ENCODE data around the gene SGK1.

SGK1 gene

DNA sequence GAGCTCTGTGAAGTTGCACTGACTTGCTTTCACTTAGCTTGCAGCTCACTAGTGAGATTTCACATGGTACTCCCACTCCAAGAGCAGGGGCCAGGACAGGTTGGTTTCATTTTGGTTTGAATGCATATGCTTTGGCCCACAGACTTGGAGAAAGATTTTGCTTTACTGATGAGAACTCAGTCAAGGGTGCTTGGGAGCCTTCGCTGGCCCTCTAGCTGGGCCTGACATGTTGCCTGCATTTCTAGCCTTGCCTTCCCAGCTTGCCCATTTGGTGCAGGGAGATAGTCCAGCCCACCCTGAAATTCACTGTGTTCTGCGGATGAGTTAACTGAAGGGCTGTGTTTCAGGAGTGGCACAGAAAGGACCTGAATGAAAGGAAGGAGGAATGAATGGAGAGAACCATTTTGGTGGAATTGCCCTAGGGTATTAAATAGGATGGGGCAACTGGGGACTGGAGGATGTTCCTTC, 1.9 kb downstream of the SGK1 start:
- POLR2A ChIA-PET = no interaction called here
- DNase-seq (ENCODE audit: extremely low spot score) = no peak
- CTCF ChIA-PET = no interaction called here
- TF ChIP-seq TARDBP (IDR thresholded peaks at IDR 0.05) (no peak), HDGF (IDR thresholded peaks at IDR 0.05; ENCODE audit: borderline replicate concordance) (no peak), LEF1 (IDR thresholded peaks at IDR 0.05; ENCODE audit: borderline replicate concordance) (no peak), FOXK2 (IDR thresholded peaks at IDR 0.05) (no peak), NFRKB (IDR thresholded peaks at IDR 0.05) (no peak)

DNA sequence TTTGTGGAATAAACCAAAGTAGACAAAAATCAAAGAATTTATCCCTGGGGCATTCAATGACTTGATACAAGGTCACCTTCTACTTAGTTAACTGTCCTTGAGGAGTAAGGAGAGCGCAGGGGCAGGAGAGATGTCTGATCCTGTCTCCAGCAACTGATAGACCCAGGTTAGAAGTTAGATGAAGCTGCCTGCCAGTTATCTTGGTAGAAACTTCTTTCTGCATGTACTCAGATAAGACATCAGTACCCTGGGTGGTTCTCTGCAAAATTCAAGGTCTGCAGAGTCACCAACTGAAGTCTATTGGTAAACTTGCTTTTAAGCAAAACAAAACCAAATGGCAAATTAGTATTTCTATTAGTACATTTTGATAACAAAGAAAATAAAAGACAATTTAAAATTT, 2.7 kb downstream of the SGK1 start:
- POLR2A ChIA-PET = no interaction called here

GRCh38 chr6:134314006-134314821, 3.7 kb downstream of the SGK1 start:
- CTCF ChIA-PET = no interaction called here
- TF ChIP-seq FOXM1 (IDR thresholded peaks at IDR 0.05; ENCODE audit: borderline replicate concordance) (no peak), LEF1 (IDR thresholded peaks at IDR 0.05; ENCODE audit: borderline replicate concordance) (no peak), NFRKB (IDR thresholded peaks at IDR 0.05) (no peak), FOXK2 (IDR thresholded peaks at IDR 0.05) (no peak), HDGF (IDR thresholded peaks at IDR 0.05; ENCODE audit: borderline replicate concordance) (no peak), ZNF384 (IDR thresholded peaks at IDR 0.05) (no peak), FOXA1 (IDR thresholded peaks at IDR 0.05) (no peak)
- POLR2A ChIA-PET = no interaction called here
- DNase-seq (ENCODE audit: extremely low spot score) = no peak

More for the DNA sequence above, 2.7 kb downstream of the SGK1 start:
- TF ChIP-seq HDGF (IDR thresholded peaks at IDR 0.05; ENCODE audit: borderline replicate concordance) (no peak), SUZ12 (IDR thresholded peaks at IDR 0.05) (no peak), FOXK2 (IDR thresholded peaks at IDR 0.05) (no peak), L3MBTL2 (conservative IDR thresholded peaks at IDR 0.05) (no peak), FOXM1 (IDR thresholded peaks at IDR 0.05; ENCODE audit: borderline replicate concordance) (no peak), ARNT (IDR thresholded peaks at IDR 0.05) (no peak), NFRKB (IDR thresholded peaks at IDR 0.05) (no peak), PKNOX1 (IDR thresholded peaks at IDR 0.05) (no peak), LEF1 (IDR thresholded peaks at IDR 0.05; ENCODE audit: borderline replicate concordance) (no peak), ELF4 (IDR thresholded peaks at IDR 0.05) (no peak), FOXA1 (IDR thresholded peaks at IDR 0.05) (no peak), SP1 (IDR thresholded peaks at IDR 0.05) (no peak)
- CTCF ChIA-PET = no interaction called here
- no peak for DNase-seq (ENCODE audit: extremely low spot score)

DNA sequence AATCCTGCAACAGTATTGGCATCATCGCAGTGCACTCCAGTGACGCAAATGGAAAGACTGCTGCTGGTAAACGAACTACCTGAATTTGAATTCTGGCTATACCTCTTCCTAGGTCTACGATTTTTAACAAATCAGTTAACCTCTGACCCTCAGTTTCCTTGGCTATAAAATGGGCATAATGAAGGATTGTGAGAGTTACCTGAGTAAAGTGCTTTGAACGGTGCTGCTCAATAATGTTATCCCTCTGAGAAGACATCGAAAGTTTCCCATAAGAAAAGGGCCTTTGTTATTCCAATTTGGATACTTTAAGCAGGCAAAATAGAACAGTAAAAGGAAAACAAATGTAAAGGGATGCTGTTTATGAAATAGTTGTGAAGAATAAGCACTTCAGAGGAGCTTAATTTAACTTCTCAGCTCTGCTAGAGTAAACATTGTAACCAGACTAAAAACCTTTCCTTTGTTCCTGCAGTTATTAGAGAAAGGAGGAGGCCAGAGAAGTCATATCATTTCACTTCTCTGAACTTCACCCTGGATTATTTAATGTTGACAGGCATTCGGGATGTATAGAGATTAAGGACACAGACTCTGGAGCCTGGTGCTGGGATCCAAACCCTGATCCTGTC, 5.8 kb downstream of the SGK1 start:
- TF ChIP-seq SUZ12 (IDR thresholded peaks at IDR 0.05) = no peak
- TF ChIP-seq TARDBP (IDR thresholded peaks at IDR 0.05) = no peak
- TF ChIP-seq CTBP1 (IDR thresholded peaks at IDR 0.05; ENCODE audit: borderline replicate concordance) = no peak
- no peak for TF ChIP-seq NFRKB (IDR thresholded peaks at IDR 0.05)
- TF ChIP-seq PKNOX1 (IDR thresholded peaks at IDR 0.05) = no peak
- no peak for TF ChIP-seq FOXK2 (IDR thresholded peaks at IDR 0.05)
- no peak for TF ChIP-seq L3MBTL2 (conservative IDR thresholded peaks at IDR 0.05)
- TF ChIP-seq FOXA1 (IDR thresholded peaks at IDR 0.05) = no peak
- no peak for TF ChIP-seq FOXM1 (IDR thresholded peaks at IDR 0.05; ENCODE audit: borderline replicate concordance)
- TF ChIP-seq HDGF (IDR thresholded peaks at IDR 0.05; ENCODE audit: borderline replicate concordance) = no peak
- ChIA-PET CTCF (no interaction called here), POLR2A (no interaction called here)
- DNase-seq (ENCODE audit: extremely low spot score) = no peak

GRCh38 chr6:134310817-134311216, 7.1 kb downstream of the SGK1 start:
- no peak for DNase-seq (ENCODE audit: extremely low spot score)
- CTCF ChIA-PET = no interaction called here
- no peak for TF ChIP-seq LEF1 (IDR thresholded peaks at IDR 0.05; ENCODE audit: borderline replicate concordance)
- no peak for TF ChIP-seq CTBP1 (IDR thresholded peaks at IDR 0.05; ENCODE audit: borderline replicate concordance)
- no peak for TF ChIP-seq BHLHE40 (IDR thresholded peaks at IDR 0.05; ENCODE audit: borderline replicate concordance)
- no peak for TF ChIP-seq HDGF (IDR thresholded peaks at IDR 0.05; ENCODE audit: borderline replicate concordance)
- TF ChIP-seq SUZ12 (IDR thresholded peaks at IDR 0.05) = no peak
- no peak for TF ChIP-seq FOXM1 (IDR thresholded peaks at IDR 0.05; ENCODE audit: borderline replicate concordance)
- TF ChIP-seq FOXA1 (IDR thresholded peaks at IDR 0.05) = no peak
- TF ChIP-seq PKNOX1 (IDR thresholded peaks at IDR 0.05) = no peak
- TF ChIP-seq ELF4 (IDR thresholded peaks at IDR 0.05) = no peak
- no peak for TF ChIP-seq L3MBTL2 (conservative IDR thresholded peaks at IDR 0.05)
- TF ChIP-seq ARNT (IDR thresholded peaks at IDR 0.05) = no peak
- TF ChIP-seq NFRKB (IDR thresholded peaks at IDR 0.05) = no peak
- TF ChIP-seq FOXK2 (IDR thresholded peaks at IDR 0.05) = no peak
- POLR2A ChIA-PET = no interaction called here

GRCh38 chr6:134309983-134310605, 7.8 kb downstream of the SGK1 start:
- CTCF ChIA-PET = interaction anchor here (0.8 kb wide), 1 partner anchor 15 kb away, joined by 4 read pairs; no protein-coding TSS in a partner anchor
- POLR2A ChIA-PET = interaction anchor here (1.2 kb wide), 1 partner anchor 136 kb away, joined by 3 read pairs; no protein-coding TSS in a partner anchor
- DNase-seq (ENCODE audit: extremely low spot score) = no peak
- TF ChIP-seq HDGF (IDR thresholded peaks at IDR 0.05; ENCODE audit: borderline replicate concordance) (no peak), FOXA1 (IDR thresholded peaks at IDR 0.05) (no peak), NFRKB (IDR thresholded peaks at IDR 0.05) (no peak), SUZ12 (IDR thresholded peaks at IDR 0.05) (no peak), ARNT (IDR thresholded peaks at IDR 0.05) (no peak), LEF1 (IDR thresholded peaks at IDR 0.05; ENCODE audit: borderline replicate concordance) (no peak), TARDBP (IDR thresholded peaks at IDR 0.05) (no peak), L3MBTL2 (conservative IDR thresholded peaks at IDR 0.05) (no peak), FOXK2 (IDR thresholded peaks at IDR 0.05) (no peak), FOXM1 (IDR thresholded peaks at IDR 0.05; ENCODE audit: borderline replicate concordance) (no peak), PKNOX1 (IDR thresholded peaks at IDR 0.05) (no peak), ELF4 (IDR thresholded peaks at IDR 0.05) (no peak)

Data from HEK293T (cell line).